Cardiac fibroblast (primary cell): Measurements from ENCODE around the gene PLK2.

Experiments used
- DNase-seq, 2 donors: peaks; one replicate each; pipeline versions ENCODE4 v3.0.0 to v3.0.0-alpha.2; 2010; ENCODE audit warnings: low read depth in 2 of 2
- H3K4me3 ChIP-seq, 2 donors: replicated peaks in 1 of 2; 1 replicate in 1 of 2; 2 replicates in 1 of 2; pipeline ENCODE4 v1.5.1; 2011; ENCODE audit warnings: low read depth in 2 of 2, low read length in 2 of 2, mild to moderate bottlenecking in 2 of 2, moderate library complexity in 1 of 2
- CTCF ChIP-seq: IDR thresholded peaks from one replicate; pipeline ENCODE4 v1.5.1; 2011; ENCODE audit warnings: low read depth, mild to moderate bottlenecking, low read length, inconsistent platforms

The PLK2 gene

GRCh38 chr5:58444805-58445204 is 15.1 kb downstream of the PLK2 start:
- H3K4me3 ChIP-seq: no peak overlapping the region
- no peak for DNase-seq
- TF ChIP-seq CTCF: no peak

- TF ChIP-seq CTCF: no peak
- no peak for DNase-seq
- H3K4me3 ChIP-seq: no peak overlapping the region
Measured at GRCh38 chr5:58440901-58441460, 18.9 kb downstream of the PLK2 start.

- no peak for DNase-seq
- no peak for TF ChIP-seq CTCF
- no peak overlapping the region for H3K4me3 ChIP-seq
Measured at GRCh38 chr5:58439094-58439644, 20.7 kb downstream of the PLK2 start.

- TF ChIP-seq CTCF: no peak
- no peak for DNase-seq
- H3K4me3 ChIP-seq: no peak overlapping the region
Measured at GRCh38 chr5:58437661-58438060, 22.2 kb downstream of the PLK2 start.

- no peak overlapping the region for H3K4me3 ChIP-seq
- no peak for DNase-seq
- TF ChIP-seq CTCF: no peak
Measured at GRCh38 chr5:58431832-58432231, 28.1 kb downstream of the PLK2 start.

GRCh38 chr5:58412932-58413331 is 47.0 kb downstream of the PLK2 start:
- DNase-seq: no peak
- TF ChIP-seq CTCF: no peak
- no peak overlapping the region for H3K4me3 ChIP-seq

- no peak for TF ChIP-seq CTCF
- no peak for DNase-seq
- no peak overlapping the region for H3K4me3 ChIP-seq
Measured at GRCh38 chr5:58412081-58412480, 47.8 kb downstream of the PLK2 start.
